ENCODE results near the gene YDJC. TPM values are rescaled to one million over a fixed set of nuclear protein-coding genes. Genes with fewer than 3 reads are reported as not detected.
"Not testable (repeated sequence)": the region's sequence is repeated elsewhere in the genome, so short reads cannot be mapped to it uniquely, and the experiment has no call there.

The YDJC gene
- polyA plus RNA-seq, 4 donors = 34.5 to 46.7 (median 42.2) TPM

GRCh38 chr22:21623648-21623970, 6.2 kb downstream of the YDJC start:
- H3K4me3 ChIP-seq (ENCODE audit: low read depth in 1 of 3, low read length in 3 of 3) = no peak overlapping the region
- peaks cover 0 to 8% (median 3%) of the 10 kb centered on the region in 3 donors for H3K4me1 ChIP-seq (ENCODE audit: control insufficient read depth in 3 of 3, insufficient read depth in 2 of 3, low read depth in 1 of 3, low read length in 2 of 3)
- no peaks in the 10 kb centered on the region for H3K9me3 ChIP-seq (ENCODE audit: control insufficient read depth in 2 of 2, insufficient read depth in 1 of 2, low read depth in 1 of 2, low read length in 1 of 2)
- peaks cover 0 to 90% (median 10%) of the 10 kb centered on the region in 3 donors for H3K36me3 ChIP-seq (ENCODE audit: control insufficient read depth in 3 of 3, insufficient read depth in 2 of 3, low read depth in 1 of 3, low read length in 3 of 3)
- DNase-seq = no peak
- H3K27ac ChIP-seq (ENCODE audit: low read depth in 1 of 3, low read length in 2 of 3) = no peak overlapping the region
- FAIRE-seq = no peak
- 84 to 92% (median 86%) methylated on average over 7 of the region's 7 CpGs for WGBS, 3 donors
- H3K27me3 ChIP-seq (ENCODE audit: control insufficient read depth in 3 of 3, insufficient read depth in 3 of 3, low read length in 3 of 3) = no peaks in the 10 kb centered on the region

DNA sequence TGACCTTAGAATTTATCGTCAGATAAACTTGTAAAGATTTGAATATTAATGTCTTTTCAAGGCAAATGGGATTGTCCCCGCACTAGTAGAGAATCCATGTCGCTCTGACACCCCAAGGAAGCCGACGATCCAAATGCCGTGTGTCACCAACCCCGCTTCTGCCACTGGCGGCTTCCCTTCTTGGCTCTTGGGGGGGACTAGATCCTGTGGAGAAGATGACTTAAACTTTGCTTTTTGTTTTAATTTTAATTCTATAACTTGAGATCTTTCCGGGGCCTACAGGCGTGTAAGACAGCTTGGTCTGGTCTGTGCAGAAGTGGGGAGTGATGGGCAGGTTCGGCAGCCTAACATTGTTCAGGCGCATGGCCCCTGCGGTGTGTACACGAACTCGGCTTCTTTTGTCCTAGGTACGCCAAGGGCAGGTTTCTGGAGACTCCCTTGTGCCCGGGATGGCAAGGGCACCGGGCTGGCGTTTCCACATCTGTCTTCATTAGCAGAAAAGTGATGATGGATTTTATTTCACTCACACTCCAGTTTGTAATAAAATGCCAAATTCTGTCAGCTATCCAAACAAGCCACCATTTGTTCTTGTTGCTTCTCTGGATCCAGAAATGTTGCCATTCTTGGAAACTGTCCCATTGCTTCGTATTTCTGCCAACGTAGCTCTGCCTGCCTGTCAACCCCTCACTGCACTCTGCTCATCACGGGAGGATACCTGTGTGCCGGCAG, 6.7 kb downstream of the YDJC start:
- FAIRE-seq (no peak), DNase-seq (no peak)
- Histone ChIP-seq H3K4me3 (ENCODE audit: low read depth in 1 of 3, low read length in 3 of 3) (no peak overlapping the region), H3K36me3 (ENCODE audit: control insufficient read depth in 3 of 3, insufficient read depth in 2 of 3, low read depth in 1 of 3, low read length in 3 of 3) (peaks cover 0 to 90% (median 10%) of the 10 kb centered on the region in 3 donors), H3K4me1 (ENCODE audit: control insufficient read depth in 3 of 3, insufficient read depth in 2 of 3, low read depth in 1 of 3, low read length in 2 of 3) (peaks cover 0 to 3% (median 3%) of the 10 kb centered on the region in 3 donors), H3K27me3 (ENCODE audit: control insufficient read depth in 3 of 3, insufficient read depth in 3 of 3, low read length in 3 of 3) (no peaks in the 10 kb centered on the region), H3K9me3 (ENCODE audit: control insufficient read depth in 2 of 2, insufficient read depth in 1 of 2, low read depth in 1 of 2, low read length in 1 of 2) (no peaks in the 10 kb centered on the region), H3K27ac (ENCODE audit: low read depth in 1 of 3, low read length in 2 of 3) (no peak overlapping the region)
- 87 to 92% (median 90%) methylated on average over 23 of the region's 23 CpGs for WGBS, 3 donors

DNA sequence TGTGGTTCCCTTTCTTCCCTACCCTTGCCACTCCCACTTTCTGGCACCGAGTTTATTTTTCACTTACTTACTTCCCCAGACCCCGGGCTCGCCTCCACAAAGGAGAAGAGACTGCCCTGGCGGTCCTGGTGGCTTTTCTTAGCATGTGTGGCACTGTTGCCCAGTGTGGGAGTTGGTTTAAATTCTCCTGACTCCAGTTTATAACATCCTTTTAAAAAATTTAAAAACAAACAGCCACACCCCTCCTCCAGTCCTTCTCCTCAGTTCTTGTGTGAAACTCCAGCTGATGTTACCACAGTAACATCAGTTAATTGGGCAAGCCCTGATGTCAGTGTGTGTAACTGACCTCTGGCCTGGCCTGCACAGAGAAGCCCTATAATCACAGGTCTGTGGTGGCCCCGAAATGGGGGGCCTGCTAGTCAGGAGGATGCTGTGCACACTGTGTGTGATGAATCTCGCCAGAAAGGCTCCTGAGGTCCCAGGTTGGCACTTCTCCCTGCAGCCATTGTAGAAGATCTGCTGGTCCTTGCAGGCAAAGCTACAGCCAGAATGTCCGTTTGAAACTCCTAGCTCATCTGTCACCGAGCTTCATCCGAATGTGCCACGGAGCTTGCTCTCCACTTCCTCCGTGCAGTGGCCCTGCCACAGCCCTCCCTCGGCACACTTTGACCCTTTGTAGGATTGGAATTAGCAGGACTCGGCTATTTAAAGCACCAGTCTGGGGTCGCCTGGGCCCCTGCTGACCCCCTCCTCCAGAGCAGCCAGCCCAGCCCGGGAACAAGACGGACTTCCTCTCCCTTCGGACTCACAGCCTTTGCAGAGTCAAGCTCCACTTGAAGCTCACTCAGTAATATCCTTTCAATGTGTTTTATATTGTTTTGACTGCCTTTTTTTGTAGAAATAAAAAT, 7.6 kb downstream of the YDJC start:
- no peak for DNase-seq
- H3K27me3 ChIP-seq (ENCODE audit: control insufficient read depth in 3 of 3, insufficient read depth in 3 of 3, low read length in 3 of 3) = no peaks in the 10 kb centered on the region
- no peak overlapping the region for H3K27ac ChIP-seq (ENCODE audit: low read depth in 1 of 3, low read length in 2 of 3)
- FAIRE-seq = no peak
- peaks cover 0 to 86% (median 7%) of the 10 kb centered on the region in 3 donors for H3K36me3 ChIP-seq (ENCODE audit: control insufficient read depth in 3 of 3, insufficient read depth in 2 of 3, low read depth in 1 of 3, low read length in 3 of 3)
- peaks cover 0 to 3% (median 0%) of the 10 kb centered on the region in 3 donors for H3K4me1 ChIP-seq (ENCODE audit: control insufficient read depth in 3 of 3, insufficient read depth in 2 of 3, low read depth in 1 of 3, low read length in 2 of 3)
- H3K4me3 ChIP-seq (ENCODE audit: low read depth in 1 of 3, low read length in 3 of 3) = no peak overlapping the region
- WGBS, 3 donors = 69 to 81% (median 81%) methylated on average over 17 of the region's 17 CpGs
- no peaks in the 10 kb centered on the region for H3K9me3 ChIP-seq (ENCODE audit: control insufficient read depth in 2 of 2, insufficient read depth in 1 of 2, low read depth in 1 of 2, low read length in 1 of 2)

- DNase-seq (no peak), FAIRE-seq (no peak)
- no peak overlapping the region for H3K27ac ChIP-seq (ENCODE audit: low read depth in 1 of 3, low read length in 2 of 3)
- no peaks in the 10 kb centered on the region for H3K27me3 ChIP-seq (ENCODE audit: control insufficient read depth in 3 of 3, insufficient read depth in 3 of 3, low read length in 3 of 3)
- H3K36me3 ChIP-seq (ENCODE audit: control insufficient read depth in 3 of 3, insufficient read depth in 2 of 3, low read depth in 1 of 3, low read length in 3 of 3) = peaks cover 0 to 77% (median 7%) of the 10 kb centered on the region in 3 donors
- no peak overlapping the region for H3K4me3 ChIP-seq (ENCODE audit: low read depth in 1 of 3, low read length in 3 of 3)
- H3K9me3 ChIP-seq (ENCODE audit: control insufficient read depth in 2 of 2, insufficient read depth in 1 of 2, low read depth in 1 of 2, low read length in 1 of 2) = no peaks in the 10 kb centered on the region
- H3K4me1 ChIP-seq (ENCODE audit: control insufficient read depth in 3 of 3, insufficient read depth in 2 of 3, low read depth in 1 of 3, low read length in 2 of 3) = peaks cover 0 to 3% (median 0%) of the 10 kb centered on the region in 3 donors
- 90 to 98% (median 92%) methylated on average over 3 of the region's 3 CpGs for WGBS, 3 donors
These were observed 8.8 kb downstream of the YDJC start for GRCh38 chr22:21621025-21621424.

DNA sequence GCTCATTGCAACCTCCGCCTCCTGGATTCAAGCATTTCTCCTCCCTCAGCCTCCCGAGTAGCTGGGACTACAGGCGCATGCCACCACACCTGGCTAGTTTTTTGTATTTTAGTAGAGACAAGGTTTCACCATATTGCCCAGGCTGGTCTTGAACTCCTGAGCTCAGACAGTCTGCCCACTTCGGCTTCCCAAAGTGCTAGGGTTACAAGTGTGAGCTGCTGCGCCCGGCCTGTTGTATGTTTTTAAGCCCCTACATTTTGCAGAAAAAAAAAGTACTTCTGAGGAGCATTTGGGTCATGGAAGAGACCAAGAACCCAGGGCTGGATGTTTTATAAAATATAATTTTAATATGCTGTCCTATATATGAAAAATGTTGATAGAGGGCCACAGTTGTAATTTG, 12.5 kb downstream of the YDJC start:
- FAIRE-seq; H3K27me3 ChIP-seq (ENCODE audit: control insufficient read depth in 3 of 3, insufficient read depth in 3 of 3, low read length in 3 of 3); DNase-seq; H3K4me3 ChIP-seq (ENCODE audit: low read depth in 1 of 3, low read length in 3 of 3); H3K9me3 ChIP-seq (ENCODE audit: control insufficient read depth in 2 of 2, insufficient read depth in 1 of 2, low read depth in 1 of 2, low read length in 1 of 2); H3K4me1 ChIP-seq (ENCODE audit: control insufficient read depth in 3 of 3, insufficient read depth in 2 of 3, low read depth in 1 of 3, low read length in 2 of 3); H3K27ac ChIP-seq (ENCODE audit: low read depth in 1 of 3, low read length in 2 of 3): not testable (repeated sequence)
- peaks cover 5 to 66% (median 11%) of the 10 kb centered on the region in 3 donors for H3K36me3 ChIP-seq (ENCODE audit: control insufficient read depth in 3 of 3, insufficient read depth in 2 of 3, low read depth in 1 of 3, low read length in 3 of 3)
- WGBS, 3 donors = 94 to 99% (median 97%) methylated on average over 6 of the region's 6 CpGs

DNA sequence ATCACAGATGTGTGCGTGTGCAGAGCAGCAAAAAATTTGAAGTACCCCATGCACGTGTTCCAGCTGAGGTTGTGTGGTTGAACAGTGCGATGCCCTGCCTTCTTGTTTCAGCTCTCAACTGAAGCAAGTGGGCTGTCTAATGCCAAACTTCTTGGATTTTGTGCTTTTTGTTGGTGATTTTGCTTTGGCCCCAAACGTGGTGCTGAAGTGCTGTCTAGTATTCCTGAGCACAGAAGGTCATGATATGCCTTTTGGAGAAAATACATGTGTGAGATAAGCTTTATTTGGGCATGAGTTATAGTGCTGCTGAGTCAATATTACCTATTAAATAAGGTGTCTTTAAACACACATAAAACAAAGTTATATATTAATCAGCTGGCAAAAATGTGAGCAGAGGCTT, 14.1 kb downstream of the YDJC start:
- no peak overlapping the region for H3K27ac ChIP-seq (ENCODE audit: low read depth in 1 of 3, low read length in 2 of 3)
- no peak overlapping the region for H3K4me3 ChIP-seq (ENCODE audit: low read depth in 1 of 3, low read length in 3 of 3)
- no peak for FAIRE-seq
- WGBS, 3 donors = 59 to 85% (median 69%) methylated on average over 4 of the region's 4 CpGs
- DNase-seq = no peak
- no peaks in the 10 kb centered on the region for H3K27me3 ChIP-seq (ENCODE audit: control insufficient read depth in 3 of 3, insufficient read depth in 3 of 3, low read length in 3 of 3)
- no peaks in the 10 kb centered on the region for H3K4me1 ChIP-seq (ENCODE audit: control insufficient read depth in 3 of 3, insufficient read depth in 2 of 3, low read depth in 1 of 3, low read length in 2 of 3)
- H3K36me3 ChIP-seq (ENCODE audit: control insufficient read depth in 3 of 3, insufficient read depth in 2 of 3, low read depth in 1 of 3, low read length in 3 of 3) = peaks cover 12 to 66% (median 15%) of the 10 kb centered on the region in 3 donors
- no peaks in the 10 kb centered on the region for H3K9me3 ChIP-seq (ENCODE audit: control insufficient read depth in 2 of 2, insufficient read depth in 1 of 2, low read depth in 1 of 2, low read length in 1 of 2)

DNA sequence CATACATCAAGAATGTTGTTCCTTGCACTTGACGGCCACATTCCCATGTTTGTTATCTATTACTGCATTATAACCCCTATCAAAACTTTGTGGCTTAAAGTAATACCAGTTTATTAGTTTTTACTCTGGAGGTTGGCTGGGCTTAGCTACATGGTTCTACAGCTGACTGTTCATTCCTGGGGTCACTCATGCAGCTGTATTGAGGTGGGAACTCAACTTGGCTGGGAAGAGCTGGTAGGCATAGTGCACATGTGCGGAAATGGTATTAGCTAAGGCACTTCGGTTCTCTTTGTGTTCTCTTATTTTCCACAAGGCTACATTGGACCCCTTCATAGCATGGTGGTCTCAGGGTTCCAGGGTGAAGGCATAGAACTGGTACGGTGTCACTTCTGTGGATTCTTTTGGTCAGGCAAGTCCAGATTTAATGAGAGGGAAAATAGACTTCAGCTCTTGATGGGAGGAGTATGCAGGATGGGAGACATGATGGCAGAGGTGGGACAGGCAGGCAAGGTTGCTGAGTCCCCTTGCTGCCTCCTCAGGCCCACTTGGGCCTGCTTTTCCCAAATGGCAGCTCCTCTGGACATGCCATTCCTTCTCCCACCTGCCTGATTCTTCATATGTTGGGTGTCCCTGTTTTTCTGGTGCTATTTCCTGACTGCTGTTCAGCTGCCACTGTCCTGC, 16.1 kb downstream of the YDJC start:
- 81 to 92% (median 88%) methylated on average over 4 of the region's 4 CpGs for WGBS, 3 donors
- Histone ChIP-seq H3K27me3 (ENCODE audit: control insufficient read depth in 3 of 3, insufficient read depth in 3 of 3, low read length in 3 of 3) (no peaks in the 10 kb centered on the region), H3K4me1 (ENCODE audit: control insufficient read depth in 3 of 3, insufficient read depth in 2 of 3, low read depth in 1 of 3, low read length in 2 of 3) (no peaks in the 10 kb centered on the region), H3K27ac (ENCODE audit: low read depth in 1 of 3, low read length in 2 of 3) (no peak overlapping the region), H3K9me3 (ENCODE audit: control insufficient read depth in 2 of 2, insufficient read depth in 1 of 2, low read depth in 1 of 2, low read length in 1 of 2) (no peaks in the 10 kb centered on the region), H3K4me3 (ENCODE audit: low read depth in 1 of 3, low read length in 3 of 3) (no peak overlapping the region), H3K36me3 (ENCODE audit: control insufficient read depth in 3 of 3, insufficient read depth in 2 of 3, low read depth in 1 of 3, low read length in 3 of 3) (peaks cover 12 to 52% (median 15%) of the 10 kb centered on the region in 3 donors)
- FAIRE-seq (no peak), DNase-seq (no peak)

- no peak overlapping the region for H3K27ac ChIP-seq (ENCODE audit: low read depth in 1 of 3, low read length in 2 of 3)
- DNase-seq (no peak), FAIRE-seq (no peak)
- peaks cover 12 to 45% (median 15%) of the 10 kb centered on the region in 3 donors for H3K36me3 ChIP-seq (ENCODE audit: control insufficient read depth in 3 of 3, insufficient read depth in 2 of 3, low read depth in 1 of 3, low read length in 3 of 3)
- no peaks in the 10 kb centered on the region for H3K9me3 ChIP-seq (ENCODE audit: control insufficient read depth in 2 of 2, insufficient read depth in 1 of 2, low read depth in 1 of 2, low read length in 1 of 2)
- H3K27me3 ChIP-seq (ENCODE audit: control insufficient read depth in 3 of 3, insufficient read depth in 3 of 3, low read length in 3 of 3) = no peaks in the 10 kb centered on the region
- WGBS, 3 donors = 79 to 90% (median 85%) methylated on average over 7 of the region's 7 CpGs
- no peaks in the 10 kb centered on the region for H3K4me1 ChIP-seq (ENCODE audit: control insufficient read depth in 3 of 3, insufficient read depth in 2 of 3, low read depth in 1 of 3, low read length in 2 of 3)
- no peak overlapping the region for H3K4me3 ChIP-seq (ENCODE audit: low read depth in 1 of 3, low read length in 3 of 3)
These were observed 17.0 kb downstream of the YDJC start for GRCh38 chr22:21612858-21613257.

Data from small intestine (tissue), 7 donors.